Transverse colon (tissue), 3 donors: ENCODE data around the gene TRMT2A.

Experiments used
- CTCF ChIP-seq, 5 experiments: fragments of 200-600 bp in 3 of 5; fragments of 450-650 bp in 2 of 5; sonication (generic) in 3 of 5; IDR thresholded peaks; 1 replicate in 2 of 5; 2 replicates in 3 of 5; pipeline ENCODE4 v1.5.1; 2016 to 2017; ENCODE audit warnings: antibody characterized with exemption in 5 of 5, inconsistent platforms in 3 of 5, mild to moderate bottlenecking in 2 of 5, moderate library complexity in 1 of 5
- EP300 ChIP-seq: sonication (generic); formaldehyde crosslinking; IDR thresholded peaks from one replicate; pipeline ENCODE4 v1.6.1; 2017; ENCODE audit warnings: antibody characterized with exemption, low read depth

DNA sequence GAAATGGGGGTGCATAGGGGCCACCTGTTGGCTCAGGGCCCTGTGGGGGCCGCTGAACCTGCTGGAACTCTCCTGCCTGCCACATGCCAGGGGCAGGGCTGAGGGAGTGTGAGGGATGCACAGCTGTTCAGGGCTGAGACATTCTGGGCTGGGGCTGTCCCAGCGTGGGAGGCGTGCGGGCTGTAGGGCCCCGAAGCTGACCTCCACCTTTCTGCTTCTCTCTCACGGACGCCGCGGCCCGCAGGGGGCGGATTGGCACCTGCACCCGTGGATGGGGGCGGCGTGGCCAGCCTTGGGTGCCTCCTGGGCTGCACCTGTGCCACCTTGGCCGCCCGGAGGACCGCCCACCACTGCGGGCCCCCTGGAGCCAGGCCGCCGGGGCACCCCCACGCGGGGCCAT lies 29.8 kb upstream of the TRMT2A start:
- TF ChIP-seq CTCF (IDR thresholded peaks at IDR 0.05) (no peak), EP300 (no peak)
